Measurements from ENCODE around the gene PDE9A.

GRCh38 chr21:42651515-42652401, 1.7 kb upstream of the PDE9A start:
- TF ChIP-seq HMGXB4 (CRISPR knock-in tag; IDR thresholded peaks at IDR 0.05; ENCODE audit: borderline replicate concordance) (no peak), POLR2A (IDR thresholded peaks at IDR 0.05; ENCODE audit: low read length) (no peak), CTCF (IDR thresholded peaks at IDR 0.05) (no peak), NPAS2 (CRISPR knock-in tag; IDR thresholded peaks at IDR 0.05; ENCODE audit: borderline replicate concordance) (no peak), HDAC2 (IDR thresholded peaks at IDR 0.05) (no peak), SMC3 (IDR thresholded peaks at IDR 0.05) (no peak), GATA3 (IDR thresholded peaks at IDR 0.05; ENCODE audit: borderline replicate concordance) (no peak), PBX3 (IDR thresholded peaks at IDR 0.05) (no peak), KDM5A (IDR thresholded peaks at IDR 0.05) (no peak)

Measured in A549 (cell line).